Measurements from ENCODE around the gene KPTN. TPM values are rescaled to one million over a fixed set of nuclear protein-coding genes. Genes with fewer than 3 reads are reported as not detected.
"Not testable (repeated sequence)": the region's sequence is repeated elsewhere in the genome, so short reads cannot be mapped to it uniquely, and the experiment has no call there.

Gene KPTN
- polyA plus RNA-seq, 3 donors from 2014 or later = 5.0 to 25.7 (median 8.9) TPM

DNA sequence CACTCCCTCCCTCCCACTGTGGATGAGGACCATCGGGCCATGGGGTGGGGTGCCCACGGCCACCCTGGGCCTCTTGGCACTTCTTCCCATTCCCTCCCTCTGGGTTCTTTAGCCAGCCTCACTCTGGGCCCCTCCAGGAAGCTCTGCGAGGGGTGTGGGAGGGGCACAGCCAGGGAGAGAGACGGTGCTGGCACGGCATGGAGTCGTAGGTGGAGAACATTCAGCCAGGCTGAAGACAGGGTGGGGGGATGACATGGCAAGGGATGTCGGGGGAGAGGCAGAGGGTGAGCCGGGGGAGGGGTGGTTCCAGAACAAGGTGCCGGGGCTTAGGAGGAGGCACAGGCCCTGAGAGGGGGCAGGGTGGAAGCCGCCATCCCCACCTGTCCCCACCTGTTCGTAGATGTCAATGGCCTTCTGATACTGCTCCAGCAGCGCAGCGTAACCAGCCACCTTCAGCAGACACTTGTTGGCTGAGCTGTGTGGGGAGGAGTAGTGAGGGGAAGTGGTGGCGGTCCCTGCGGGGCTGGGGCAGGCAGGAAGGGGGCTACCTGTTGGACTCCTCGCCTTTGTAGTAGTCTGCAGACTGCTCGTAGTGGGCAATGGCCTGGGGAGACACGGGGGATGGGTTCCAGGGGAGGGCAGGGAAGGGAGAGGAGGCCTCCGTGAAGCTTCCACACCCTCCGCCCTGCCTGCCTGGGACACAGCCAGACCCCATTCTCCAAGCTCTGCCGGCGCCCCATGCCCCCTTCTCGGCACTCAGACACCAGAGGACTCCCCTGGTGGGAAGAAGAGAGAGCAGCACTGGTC lies 8.8 kb upstream of the KPTN start:
- peaks cover 0 to 10% (median 4%) of the 10 kb centered on the region in 3 donors for H3K36me3 Mint-ChIP-seq
- DNase-seq = peak in 1 of 3 donors; percentile 30
- H3K9me3 Mint-ChIP-seq = no peaks in the 10 kb centered on the region
- H3K27ac Mint-ChIP-seq = peak overlapping the region in 3 of 6 donors; percentile 80 to 93 (median 91)
- peak overlapping the region in 2 of 5 donors; percentile 68 to 69 for H3K4me3 Mint-ChIP-seq
- peaks cover 26 to 27% of the 10 kb centered on the region in 2 donors for H3K4me1 Mint-ChIP-seq
- H3K27me3 Mint-ChIP-seq (ENCODE audit: low read depth in 3 of 3) = peaks cover 11 to 15% (median 13%) of the 10 kb centered on the region in 3 donors

DNA sequence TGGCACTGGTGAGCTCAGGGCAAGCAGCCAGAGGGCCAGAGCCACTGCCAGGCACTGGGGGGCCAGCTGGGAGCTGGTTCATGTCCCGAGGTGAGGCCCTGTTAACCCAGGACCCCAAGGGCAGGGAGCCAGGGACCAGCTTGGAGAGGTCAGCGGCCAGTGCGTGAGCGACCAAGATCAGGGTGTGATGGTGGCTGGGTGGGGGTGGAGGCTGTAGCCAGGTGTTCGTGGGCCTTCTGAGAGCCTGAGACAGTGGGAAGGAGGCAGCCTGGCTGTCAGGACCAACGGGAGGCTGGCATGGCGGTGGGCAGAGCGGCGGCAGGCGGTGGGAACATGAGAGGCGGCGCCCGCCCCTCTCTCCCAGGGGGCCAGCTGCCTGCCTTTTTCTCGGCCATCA lies 8.1 kb upstream of the KPTN start:
- Mint-ChIP-seq H3K4me3 (peak overlapping the region in 1 of 5 donors; percentile 42), H3K36me3 (peaks cover 0 to 10% (median 4%) of the 10 kb centered on the region in 3 donors), H3K9me3 (no peaks in the 10 kb centered on the region), H3K4me1 (peaks cover 26 to 27% of the 10 kb centered on the region in 2 donors), H3K27me3 (ENCODE audit: low read depth in 3 of 3) (peaks cover 13 to 16% (median 15%) of the 10 kb centered on the region in 3 donors), H3K27ac (peak overlapping the region in 4 of 6 donors; percentile 30 to 49 (median 38))
- DNase-seq = no peak

DNA sequence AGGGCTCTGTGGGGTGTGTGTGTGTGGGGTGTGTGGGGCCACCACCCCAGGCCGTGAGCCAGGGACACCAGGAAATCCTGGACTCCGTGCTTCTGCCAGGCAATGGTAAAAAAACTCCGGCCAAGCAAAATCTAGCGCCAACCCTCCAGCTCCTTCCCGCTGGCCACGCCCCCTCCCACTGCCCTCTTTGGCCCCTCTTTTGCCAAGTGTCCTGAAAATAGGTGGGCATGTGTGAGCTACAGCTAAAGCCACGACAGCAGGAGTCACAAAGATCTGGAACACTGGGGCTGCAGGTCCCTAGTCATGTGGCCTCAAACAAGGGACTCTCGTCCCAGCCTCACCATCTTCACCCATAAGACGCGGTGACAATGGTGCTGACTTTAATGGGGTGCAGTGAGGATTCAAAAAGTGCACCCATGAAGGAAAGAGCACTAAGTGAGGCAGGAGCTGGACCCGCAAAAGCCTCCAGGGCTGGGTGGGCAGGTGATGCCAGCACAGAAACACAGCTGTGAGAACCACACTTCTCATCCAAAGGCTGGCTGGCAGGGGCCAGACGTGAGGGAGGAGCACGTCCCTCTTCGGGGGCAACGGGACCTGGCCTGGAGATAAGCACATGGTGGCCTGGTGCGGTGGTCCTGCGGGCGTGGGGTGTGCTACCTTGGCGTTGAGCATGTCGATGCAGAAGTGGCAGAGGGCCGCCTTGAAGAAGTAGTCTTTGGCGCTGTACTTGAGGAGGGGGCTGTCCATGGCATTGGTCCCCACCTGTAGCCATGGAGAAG lies 7.5 kb upstream of the KPTN start:
- peaks cover 13 to 17% (median 15%) of the 10 kb centered on the region in 3 donors for H3K27me3 Mint-ChIP-seq (ENCODE audit: low read depth in 3 of 3)
- H3K4me1 Mint-ChIP-seq = peaks cover 23 to 24% of the 10 kb centered on the region in 2 donors
- peak overlapping the region in 1 of 5 donors; percentile 42 for H3K4me3 Mint-ChIP-seq
- peak overlapping the region in 4 of 6 donors; percentile 30 to 49 (median 38) for H3K27ac Mint-ChIP-seq
- H3K9me3 Mint-ChIP-seq = no peaks in the 10 kb centered on the region
- DNase-seq = no peak
- peaks cover 0 to 10% (median 4%) of the 10 kb centered on the region in 3 donors for H3K36me3 Mint-ChIP-seq

GRCh38 chr19:47490847-47491246 lies 6.8 kb upstream of the KPTN start:
- Mint-ChIP-seq H3K9me3 (no peaks in the 10 kb centered on the region), H3K36me3 (peaks cover 0 to 10% (median 4%) of the 10 kb centered on the region in 3 donors), H3K4me1 (peaks cover 16 to 25% of the 10 kb centered on the region in 2 donors), H3K27me3 (ENCODE audit: low read depth in 3 of 3) (peaks cover 13 to 19% (median 13%) of the 10 kb centered on the region in 3 donors), H3K27ac (peak overlapping the region in 3 of 6 donors; percentile 34 to 49 (median 39)), H3K4me3 (no peak overlapping the region)
- DNase-seq = no peak

GRCh38 chr19:47490031-47490430 lies 6.0 kb upstream of the KPTN start:
- H3K4me1 Mint-ChIP-seq = peaks cover 16 to 26% of the 10 kb centered on the region in 2 donors

GRCh38 chr19:47489072-47489914 lies 5.3 kb upstream of the KPTN start:
- Mint-ChIP-seq H3K27me3 (ENCODE audit: low read depth in 3 of 3) (peaks cover 7 to 20% (median 15%) of the 10 kb centered on the region in 3 donors), H3K4me3 (no peak overlapping the region), H3K9me3 (no peaks in the 10 kb centered on the region), H3K4me1 (peaks cover 20 to 26% of the 10 kb centered on the region in 2 donors), H3K36me3 (peaks cover 0 to 10% (median 4%) of the 10 kb centered on the region in 3 donors), H3K27ac (no peak overlapping the region)
- DNase-seq = no peak

More at GRCh38 chr19:47490031-47490430, 6.0 kb upstream of the KPTN start:
- no peaks in the 10 kb centered on the region for H3K9me3 Mint-ChIP-seq
- H3K4me3 Mint-ChIP-seq = no peak overlapping the region
- DNase-seq = no peak
- peaks cover 11 to 19% (median 15%) of the 10 kb centered on the region in 3 donors for H3K27me3 Mint-ChIP-seq (ENCODE audit: low read depth in 3 of 3)
- H3K27ac Mint-ChIP-seq = peak overlapping the region in 4 of 6 donors; percentile 13 to 49 (median 38)
- peaks cover 0 to 10% (median 4%) of the 10 kb centered on the region in 3 donors for H3K36me3 Mint-ChIP-seq

GRCh38 chr19:47487551-47488515 lies 3.8 kb upstream of the KPTN start:
- Mint-ChIP-seq H3K27me3 (ENCODE audit: low read depth in 3 of 3) (peaks cover 11 to 25% (median 19%) of the 10 kb centered on the region in 3 donors), H3K27ac (no peak overlapping the region)

GRCh38 chr19:47486900-47487299 lies 2.9 kb upstream of the KPTN start:
- peak overlapping the region in 1 of 6 donors; percentile 67 for H3K27ac Mint-ChIP-seq
- no peak overlapping the region for H3K4me3 Mint-ChIP-seq
- no peaks in the 10 kb centered on the region for H3K9me3 Mint-ChIP-seq
- peaks cover 10 to 19% (median 18%) of the 10 kb centered on the region in 3 donors for H3K27me3 Mint-ChIP-seq (ENCODE audit: low read depth in 3 of 3)
- DNase-seq = no peak
- peaks cover 0 to 10% (median 4%) of the 10 kb centered on the region in 3 donors for H3K36me3 Mint-ChIP-seq
- H3K4me1 Mint-ChIP-seq = peaks cover 25 to 27% of the 10 kb centered on the region in 2 donors

More at GRCh38 chr19:47487551-47488515, 3.8 kb upstream of the KPTN start:
- no peak for DNase-seq
- H3K4me1 Mint-ChIP-seq = peaks cover 25 to 27% of the 10 kb centered on the region in 2 donors
- H3K4me3 Mint-ChIP-seq = no peak overlapping the region
- H3K36me3 Mint-ChIP-seq = peaks cover 0 to 10% (median 4%) of the 10 kb centered on the region in 3 donors
- no peaks in the 10 kb centered on the region for H3K9me3 Mint-ChIP-seq

GRCh38 chr19:47486220-47486619 lies 2.2 kb upstream of the KPTN start:
- peaks cover 9 to 18% (median 16%) of the 10 kb centered on the region in 3 donors for H3K27me3 Mint-ChIP-seq (ENCODE audit: low read depth in 3 of 3)
- peaks cover 0 to 10% (median 4%) of the 10 kb centered on the region in 3 donors for H3K36me3 Mint-ChIP-seq
- H3K4me1 Mint-ChIP-seq = peaks cover 25 to 27% of the 10 kb centered on the region in 2 donors
- peak overlapping the region in 2 of 5 donors; percentile 5 to 18 for H3K4me3 Mint-ChIP-seq
- not testable (repeated sequence) for DNase-seq, H3K9me3 Mint-ChIP-seq
- H3K27ac Mint-ChIP-seq = peak overlapping the region in 4 of 6 donors; percentile 5 to 60 (median 28)

GRCh38 chr19:47485210-47485609 lies 1.2 kb upstream of the KPTN start:
- peaks cover 25 to 27% of the 10 kb centered on the region in 2 donors for H3K4me1 Mint-ChIP-seq
- peak overlapping the region; percentile 74 to 94 (median 88) for H3K27ac Mint-ChIP-seq
- DNase-seq = no peak
- peak overlapping the region; percentile 95 to 99 (median 97) for H3K4me3 Mint-ChIP-seq
- peaks cover 0 to 6% (median 3%) of the 10 kb centered on the region in 3 donors for H3K36me3 Mint-ChIP-seq
- peaks cover 9 to 16% (median 15%) of the 10 kb centered on the region in 3 donors for H3K27me3 Mint-ChIP-seq (ENCODE audit: low read depth in 3 of 3)
- peaks cover 0 to 2% (median 0%) of the 10 kb centered on the region in 6 donors for H3K9me3 Mint-ChIP-seq

- H3K27me3 Mint-ChIP-seq (ENCODE audit: low read depth in 3 of 3) = peaks cover 10 to 14% (median 14%) of the 10 kb centered on the region in 3 donors
- H3K27ac Mint-ChIP-seq = no peak overlapping the region
- peaks cover 25 to 27% of the 10 kb centered on the region in 2 donors for H3K4me1 Mint-ChIP-seq
- H3K9me3 Mint-ChIP-seq = peaks cover 0 to 2% (median 0%) of the 10 kb centered on the region in 6 donors
- peak overlapping the region in 4 of 5 donors; percentile 17 to 99 (median 96) for H3K4me3 Mint-ChIP-seq
- DNase-seq = no peak
- H3K36me3 Mint-ChIP-seq = no peaks in the 10 kb centered on the region
Observed at GRCh38 chr19:47483200-47483599, 819 bp downstream of the KPTN start.
